ENCODE data around the gene ULK4. TPM values are rescaled to one million over a fixed set of nuclear protein-coding genes. Genes with fewer than 3 reads are reported as not detected.
"Not testable (repeated sequence)": the region's sequence is repeated elsewhere in the genome, so short reads cannot be mapped to it uniquely, and the experiment has no call there.

The ULK4 gene
- polyA plus RNA-seq, 12 donors, result 1.2 to 2.7 (median 2.0) TPM; not detected in 2

- no peak for DNase-seq
Measured at GRCh38 chr3:41872157-41872556, 89.7 kb downstream of the ULK4 start.

GRCh38 chr3:41867533-41867932 lies 94.4 kb downstream of the ULK4 start:
- DNase-seq, result no peak

- no peak for DNase-seq
Measured at GRCh38 chr3:41866298-41866697, 95.6 kb downstream of the ULK4 start.

- no peak for DNase-seq
Measured at GRCh38 chr3:41863024-41863423, 98.9 kb downstream of the ULK4 start.

GRCh38 chr3:41860489-41860888 lies 101.4 kb downstream of the ULK4 start:
- DNase-seq, result not testable (repeated sequence)

GRCh38 chr3:41854956-41855355 lies 106.9 kb downstream of the ULK4 start:
- DNase-seq, result no peak

GRCh38 chr3:41853540-41854196 lies 108.2 kb downstream of the ULK4 start:
- DNase-seq, result no peak

- DNase-seq, result no peak
Measured at GRCh38 chr3:41848753-41849574, 112.9 kb downstream of the ULK4 start.

GRCh38 chr3:41847679-41848078 lies 114.2 kb downstream of the ULK4 start:
- DNase-seq, result no peak

GRCh38 chr3:41846850-41847249 lies 115.1 kb downstream of the ULK4 start:
- no peak for DNase-seq

GRCh38 chr3:41845826-41846225 lies 116.1 kb downstream of the ULK4 start:
- no peak for DNase-seq

GRCh38 chr3:41844256-41844655 lies 117.6 kb downstream of the ULK4 start:
- not testable (repeated sequence) for DNase-seq

- DNase-seq, result not testable (repeated sequence)
Measured at GRCh38 chr3:41840936-41841668, 120.8 kb downstream of the ULK4 start.

- no peak for DNase-seq
Measured at GRCh38 chr3:41836360-41837134, 125.4 kb downstream of the ULK4 start.

- DNase-seq, result no peak
Measured at GRCh38 chr3:41833628-41834027, 128.3 kb downstream of the ULK4 start.

GRCh38 chr3:41819236-41819635 lies 142.7 kb downstream of the ULK4 start:
- no peak for DNase-seq

- DNase-seq, result no peak
Measured at GRCh38 chr3:41808618-41809017, 153.3 kb downstream of the ULK4 start.

GRCh38 chr3:41808152-41808551 lies 153.8 kb downstream of the ULK4 start:
- peak; percentile 4 for DNase-seq

GRCh38 chr3:41794748-41795589 lies 166.9 kb downstream of the ULK4 start:
- DNase-seq, result no peak

- DNase-seq, result no peak
Measured at GRCh38 chr3:41792806-41793205, 169.1 kb downstream of the ULK4 start.

- DNase-seq, result no peak
Measured at GRCh38 chr3:41769106-41769505, 192.8 kb downstream of the ULK4 start.
